Ovary (tissue), 3 donors: ENCODE measurements around the gene LMO3.

Experiments used
- CTCF ChIP-seq, 3 donors: fragments of 450-650 bp in 2 of 3; fragments of 200-600 bp in 1 of 3; IDR thresholded peaks; one replicate each; pipeline versions ENCODE4 v1.5.1 to v1.8.0; 2016 to 2022; ENCODE audit warnings: antibody characterized with exemption in 3 of 3, mild to moderate bottlenecking in 1 of 3
- EP300 ChIP-seq: sonication (generic); formaldehyde crosslinking; IDR thresholded peaks from one replicate; pipeline ENCODE4 v1.6.1; 2017; ENCODE audit warnings: antibody characterized with exemption
- donor health status: DM: no; HTN: no; CAD: no.

- no peak for TF ChIP-seq CTCF (IDR thresholded peaks at IDR 0.05)
- TF ChIP-seq EP300 = no peak
Observed at GRCh38 chr12:16581416-16581815, 24.5 kb downstream of the LMO3 start.
